NCI-H2196 (cell line): Measurements from ENCODE around the gene CDC14A.
"Not testable (repeated sequence)": the region's sequence is repeated elsewhere in the genome, so short reads cannot be mapped to it uniquely, and the experiment has no call there.

Source experiments
- DNase-seq: peaks from one replicate; lab custom pipeline; 2025; ENCODE audit not compliant: unreplicated experiment; lab: John Stamatoyannopoulos, UW

Gene CDC14A

DNA sequence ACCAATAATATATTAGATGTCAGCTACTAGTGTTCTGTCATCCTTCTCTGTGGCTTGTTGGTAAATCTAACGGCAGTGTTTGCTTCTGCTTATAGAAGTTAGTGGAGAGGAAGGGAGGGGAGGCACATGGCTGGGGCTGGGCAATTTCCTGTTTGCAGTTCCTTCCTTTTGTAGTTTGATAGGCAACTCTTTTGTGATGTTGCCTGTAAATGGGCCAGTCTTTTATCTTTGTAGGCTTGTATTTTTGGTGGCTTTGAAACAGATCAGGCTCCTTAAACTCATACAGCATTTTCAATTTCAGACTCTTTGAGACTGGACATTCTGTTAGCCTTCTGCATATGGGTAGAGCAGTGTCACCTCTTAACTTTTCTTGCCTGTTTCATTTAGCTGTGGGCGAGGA, 48.1 kb downstream of the CDC14A start:
- no peak for DNase-seq

DNA sequence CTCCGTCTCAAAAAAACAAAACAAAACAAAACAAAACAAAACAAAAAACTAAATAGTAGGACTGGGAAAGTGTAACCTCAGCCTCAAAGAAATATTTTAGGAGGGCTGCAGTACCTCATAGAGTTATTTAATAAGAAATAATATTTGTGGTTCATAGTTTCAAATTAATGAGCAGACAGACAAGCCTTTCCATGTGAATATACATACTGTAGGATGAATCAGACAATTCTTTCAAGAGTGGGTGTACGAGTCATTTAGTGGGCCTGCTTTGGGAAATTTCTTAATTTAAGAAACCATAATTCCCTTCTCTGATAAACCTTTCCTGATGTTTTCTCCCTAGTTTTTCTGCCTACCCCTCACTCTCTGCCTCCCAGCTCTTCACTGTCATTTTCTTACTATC, 52.5 kb downstream of the CDC14A start:
- no peak for DNase-seq

DNA sequence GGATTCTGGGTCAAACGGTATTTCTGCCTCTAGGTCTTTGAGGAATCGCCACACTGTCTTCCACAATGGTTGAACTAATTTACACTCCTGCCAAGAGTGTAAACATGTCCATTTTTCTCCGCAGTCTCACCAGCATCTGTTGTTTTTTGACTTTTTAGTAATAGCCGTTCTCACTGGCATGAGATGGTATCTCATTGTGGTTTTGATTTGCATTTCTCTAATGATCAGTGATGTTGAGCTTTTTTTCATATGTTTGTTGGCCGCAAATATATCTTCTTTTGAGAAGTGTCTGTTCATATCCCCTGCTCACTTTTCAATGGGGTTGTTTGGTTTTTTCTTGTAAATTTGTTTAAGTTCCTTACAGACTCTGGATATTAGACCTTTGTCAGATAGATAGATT, 53.6 kb downstream of the CDC14A start:
- DNase-seq = not testable (repeated sequence)

DNA sequence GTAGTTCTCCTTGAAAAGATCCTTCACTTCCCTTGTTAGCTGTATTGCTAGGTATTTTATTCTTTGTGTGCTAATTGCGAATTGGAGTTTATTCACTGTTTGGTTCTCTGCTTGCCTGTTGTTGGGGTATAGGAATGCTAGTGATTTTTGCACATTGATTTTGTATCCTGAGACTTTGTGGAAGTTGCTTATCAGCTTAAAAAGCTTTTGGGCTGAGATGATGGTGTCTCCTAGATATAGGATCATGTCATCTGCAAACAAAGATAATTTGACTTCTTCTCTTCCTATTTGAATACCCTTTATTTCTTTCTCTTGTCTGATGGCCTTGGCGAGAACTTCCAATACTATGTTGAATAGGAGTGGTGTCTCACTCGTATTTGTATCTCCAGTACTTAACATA, 55.1 kb downstream of the CDC14A start:
- not testable (repeated sequence) for DNase-seq

DNA sequence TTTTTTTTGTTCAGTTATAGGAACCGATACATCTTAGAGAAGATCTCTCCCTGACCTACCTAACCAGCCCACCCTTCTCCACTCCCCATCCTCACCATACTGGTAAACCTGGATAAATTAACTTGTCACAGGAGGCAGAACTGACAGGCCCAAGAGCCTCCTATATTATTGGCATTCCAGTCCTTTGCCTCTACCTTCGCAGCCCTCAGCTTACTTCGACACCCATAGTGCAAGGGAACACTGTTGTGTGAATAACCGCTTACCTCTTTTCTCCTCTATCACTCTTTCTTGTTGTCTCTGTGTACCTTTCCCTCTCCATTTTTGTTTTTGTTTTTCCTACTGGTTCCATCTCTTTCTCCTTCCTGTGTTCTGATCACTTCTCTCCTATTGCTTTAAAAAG, 58.7 kb downstream of the CDC14A start:
- DNase-seq = no peak

DNA sequence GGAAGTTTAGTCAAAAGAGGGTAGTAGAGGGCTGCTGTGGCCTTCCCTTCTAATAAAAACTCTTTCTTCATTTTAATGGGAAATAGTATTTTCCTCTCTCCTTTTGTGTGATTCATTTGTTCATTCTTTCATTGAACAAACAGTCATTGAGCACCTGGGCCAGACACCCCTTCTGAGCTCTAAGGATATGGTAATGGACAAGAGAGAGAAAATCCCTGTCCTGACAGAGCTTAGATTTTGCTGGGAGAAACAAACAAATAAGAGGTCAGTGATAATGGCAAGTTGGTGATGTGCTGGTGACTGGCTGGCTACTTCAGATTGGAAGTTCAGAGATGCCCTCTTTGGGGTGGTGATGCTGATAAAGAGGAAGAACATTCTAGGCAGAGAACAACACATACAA, 59.3 kb downstream of the CDC14A start:
- DNase-seq = no peak

DNA sequence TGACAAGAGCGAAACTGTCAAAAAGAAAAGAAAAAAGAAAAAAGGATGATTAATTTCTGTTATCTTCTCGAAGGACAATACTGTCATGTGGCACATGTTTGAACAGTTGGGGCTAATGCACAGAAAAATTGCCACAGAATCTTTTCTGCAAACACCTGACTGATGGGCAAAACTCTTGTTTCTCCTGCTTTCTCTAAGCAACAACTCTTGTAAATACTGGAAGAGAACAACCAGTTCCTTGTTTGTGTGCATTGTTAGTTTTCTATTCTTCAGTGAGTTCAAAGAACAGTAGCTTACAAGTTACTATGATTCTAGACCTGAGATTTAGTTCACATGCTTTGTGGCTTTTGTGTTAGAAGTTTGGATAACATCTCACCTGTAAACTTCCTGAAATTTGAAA, 60.7 kb downstream of the CDC14A start:
- DNase-seq = no peak

DNA sequence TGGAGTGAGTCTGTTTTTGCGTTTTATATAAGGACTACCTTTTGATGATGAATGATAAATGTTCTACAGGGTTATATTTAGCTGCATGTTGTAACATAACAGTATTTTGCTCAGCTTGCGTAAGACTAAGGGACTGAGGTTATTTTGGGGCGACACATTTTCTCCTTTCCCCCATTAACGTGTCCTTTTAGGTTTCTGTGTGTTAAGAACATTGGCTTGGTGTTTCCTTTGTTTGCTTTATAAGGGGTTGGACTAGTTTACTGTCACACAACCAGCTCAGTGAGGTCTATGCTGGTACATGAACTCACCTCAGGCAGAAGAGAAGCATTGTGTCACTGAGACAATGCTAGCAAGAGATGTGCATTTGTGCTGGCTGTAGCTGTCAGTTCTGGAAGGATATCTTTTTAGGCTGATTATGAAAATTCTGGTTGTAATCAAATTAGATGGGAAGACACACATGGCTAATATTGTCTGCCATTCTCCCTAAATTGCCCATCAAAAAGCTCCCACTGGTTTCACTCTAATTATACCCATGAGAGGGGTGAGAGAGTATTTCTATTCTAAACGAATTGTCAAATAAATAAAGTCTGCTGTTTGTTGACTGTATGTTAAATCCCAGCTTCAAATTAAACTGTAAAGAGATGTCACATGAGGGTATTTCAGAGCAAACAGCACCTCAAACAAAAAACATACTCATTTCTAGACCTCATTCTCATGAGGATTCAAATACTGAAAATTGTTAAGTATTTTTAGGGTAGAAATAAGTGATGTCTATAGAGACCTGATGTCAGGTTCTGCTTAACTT, 62.6 kb downstream of the CDC14A start:
- no peak for DNase-seq

DNA sequence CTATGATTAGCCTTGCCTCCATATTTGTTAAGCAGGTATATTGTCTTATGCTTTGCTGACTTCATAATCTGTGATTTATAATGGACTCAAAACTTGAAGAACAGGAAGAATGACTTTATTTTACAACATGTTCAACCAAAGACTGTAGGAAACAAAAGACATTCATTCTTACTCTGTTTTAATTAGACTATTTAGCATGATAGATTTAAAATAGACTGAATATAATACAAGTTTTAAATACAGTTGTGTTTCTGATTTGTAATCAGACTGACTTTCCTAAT, 63.1 kb downstream of the CDC14A start:
- DNase-seq = no peak

DNA sequence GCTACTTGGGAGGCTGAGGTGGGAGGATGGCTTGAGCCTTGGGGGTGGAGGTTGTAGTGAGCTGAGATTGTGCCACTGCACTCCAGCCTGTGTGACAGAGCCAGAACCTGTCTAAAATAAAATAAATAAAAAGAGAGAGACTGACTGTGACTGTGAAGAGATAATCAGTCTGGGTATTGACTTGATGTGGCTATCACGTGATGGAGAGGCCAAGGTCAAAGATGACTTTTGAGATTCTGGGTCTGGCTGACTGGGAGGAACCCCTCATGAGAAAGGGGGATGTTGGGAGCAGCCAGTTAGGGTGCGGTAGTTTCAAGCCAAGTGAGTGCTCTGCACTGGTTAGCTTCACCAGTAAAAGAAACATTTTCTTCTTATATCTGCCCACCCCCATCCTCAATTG, 66.8 kb downstream of the CDC14A start:
- no peak for DNase-seq

DNA sequence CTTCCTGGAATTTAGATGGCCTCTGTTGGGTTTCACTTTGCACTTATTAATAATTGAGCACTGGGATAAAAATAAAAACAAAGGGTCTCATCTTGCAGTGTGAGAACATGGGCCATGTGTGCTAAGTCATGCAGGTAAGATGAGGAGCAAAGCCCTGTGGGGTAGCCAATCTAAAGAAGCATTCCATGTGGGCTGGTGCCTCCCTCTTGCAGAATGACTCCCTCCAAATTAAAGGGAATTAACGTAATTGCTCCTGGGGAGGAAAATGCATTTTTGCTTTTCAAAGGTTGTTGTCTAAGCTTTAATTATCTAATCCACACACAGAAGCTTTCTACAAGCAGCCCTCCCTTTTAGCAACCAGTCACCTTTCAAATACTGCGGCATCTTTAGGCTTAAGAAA, 69.8 kb downstream of the CDC14A start:
- DNase-seq = no peak

DNA sequence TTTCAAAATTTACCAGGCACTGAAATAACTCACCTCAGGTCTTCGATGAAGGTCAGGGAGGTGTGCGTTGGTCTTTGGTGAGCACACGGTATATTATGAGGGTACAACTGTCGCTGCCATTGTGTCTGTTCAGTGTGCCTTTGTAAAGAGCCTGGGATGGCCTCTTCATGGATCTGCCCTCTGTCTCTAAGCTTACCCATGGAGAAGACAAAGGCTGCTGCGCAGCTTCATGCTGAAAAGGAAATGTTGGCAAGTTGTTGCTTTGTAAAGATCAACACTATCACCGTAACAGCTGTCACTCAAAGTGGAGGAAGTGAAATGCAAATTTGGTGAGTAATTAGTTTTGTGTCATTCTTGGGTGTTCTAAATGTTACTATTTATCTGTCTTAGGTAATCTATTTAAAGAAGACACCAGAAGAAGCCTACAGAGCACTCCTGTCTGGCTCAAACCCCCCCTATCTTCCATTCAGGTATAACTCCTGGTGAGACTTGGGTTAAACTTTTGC, 71.6 kb downstream of the CDC14A start:
- no peak for DNase-seq

DNA sequence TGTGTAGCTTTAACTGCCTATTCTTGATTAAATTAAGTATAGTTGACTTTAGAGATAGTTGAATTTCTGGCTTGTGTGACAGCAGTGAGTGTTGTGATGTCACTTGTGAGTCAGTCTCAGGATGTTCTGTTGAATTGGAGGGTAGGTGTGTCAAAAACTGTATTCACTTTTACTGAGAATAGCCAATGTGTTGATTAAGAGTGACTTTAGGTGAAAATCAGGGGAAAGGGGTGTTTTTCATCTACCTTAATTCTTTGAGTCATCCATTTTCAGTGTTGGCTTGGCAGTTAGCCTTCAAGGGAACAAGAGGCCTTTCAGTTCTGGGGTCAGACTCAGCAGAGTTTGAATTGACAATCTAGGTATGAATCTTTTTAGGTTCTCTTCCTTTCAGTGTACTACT, 75.9 kb downstream of the CDC14A start:
- DNase-seq = no peak

DNA sequence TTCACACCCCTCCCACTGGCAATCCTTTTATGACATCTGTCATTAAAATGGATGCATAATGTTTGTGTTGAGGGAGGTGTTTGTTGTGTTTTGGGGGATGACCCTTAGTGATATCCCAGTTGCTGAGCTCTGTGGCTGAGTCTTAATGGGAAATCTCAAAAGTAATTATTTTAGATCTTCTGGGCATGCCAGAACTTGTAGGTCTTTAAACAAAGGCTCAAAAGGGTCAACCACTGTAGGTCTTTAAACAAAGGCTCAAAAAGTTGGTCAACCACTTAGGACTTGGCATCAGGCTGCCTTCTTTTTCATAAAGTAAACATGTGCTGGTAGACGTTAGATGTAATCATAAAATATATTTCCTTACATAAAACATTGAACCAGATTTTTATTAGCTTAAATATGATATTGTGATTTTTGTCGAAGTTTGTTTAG, 78.0 kb downstream of the CDC14A start:
- DNase-seq = peak; percentile 74

DNA sequence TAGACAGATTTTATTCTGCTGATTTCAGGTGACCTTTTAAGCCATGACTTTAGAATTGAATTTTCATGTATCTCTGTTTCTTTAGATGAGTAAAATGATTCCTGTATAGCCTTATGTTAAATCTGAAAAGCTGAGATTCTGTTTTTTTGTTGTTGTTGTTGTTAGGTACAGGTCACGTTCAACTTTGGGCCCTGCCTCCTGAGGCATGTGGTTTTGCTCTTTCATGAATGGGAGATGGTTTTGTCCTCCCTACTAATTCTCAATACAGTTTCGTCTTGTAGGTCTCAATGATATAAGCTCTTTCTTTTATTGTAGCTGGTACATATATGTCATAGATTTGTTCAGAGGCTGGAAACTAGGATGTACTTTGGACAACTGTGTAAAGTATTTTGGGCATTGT, 79.6 kb downstream of the CDC14A start:
- no peak for DNase-seq

DNA sequence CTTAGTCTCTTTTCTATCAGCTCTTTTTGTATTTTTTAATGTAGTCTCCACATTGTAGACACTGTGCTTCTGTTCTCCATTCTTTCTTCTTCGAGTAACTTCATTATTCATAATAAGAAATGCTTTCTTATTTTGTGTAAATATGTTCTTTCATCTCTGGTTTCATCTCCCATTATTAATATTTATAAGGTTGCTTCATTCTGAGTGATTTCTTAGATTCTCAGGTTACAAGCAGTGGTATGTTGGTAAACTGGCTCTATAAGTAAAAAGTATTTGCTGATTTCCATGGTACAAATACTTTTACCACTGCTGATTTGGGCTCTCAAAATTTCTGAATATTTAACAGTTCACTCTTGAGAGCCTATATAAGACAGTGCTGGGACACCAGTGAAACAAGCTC, 81.3 kb downstream of the CDC14A start:
- DNase-seq = no peak

DNA sequence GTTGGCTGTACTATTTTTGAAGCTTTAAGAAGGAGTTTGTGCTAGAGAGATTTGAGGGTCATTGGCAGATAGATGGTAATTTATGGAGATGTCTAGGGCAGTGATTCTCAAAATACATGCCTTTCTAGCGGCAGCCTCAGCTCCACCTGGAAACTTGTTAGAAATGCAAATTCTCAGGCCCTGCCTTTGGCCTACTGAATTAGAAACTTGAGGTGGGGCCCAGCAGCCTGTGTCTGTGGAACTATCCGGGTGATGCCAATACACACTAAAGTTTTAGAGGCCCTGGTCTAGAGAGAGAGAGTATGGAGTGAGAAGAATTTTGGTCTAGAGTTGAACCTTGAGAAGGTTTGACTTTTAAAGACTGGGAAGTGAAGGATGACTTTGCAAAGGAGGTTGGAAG, 82.5 kb downstream of the CDC14A start:
- no peak for DNase-seq

DNA sequence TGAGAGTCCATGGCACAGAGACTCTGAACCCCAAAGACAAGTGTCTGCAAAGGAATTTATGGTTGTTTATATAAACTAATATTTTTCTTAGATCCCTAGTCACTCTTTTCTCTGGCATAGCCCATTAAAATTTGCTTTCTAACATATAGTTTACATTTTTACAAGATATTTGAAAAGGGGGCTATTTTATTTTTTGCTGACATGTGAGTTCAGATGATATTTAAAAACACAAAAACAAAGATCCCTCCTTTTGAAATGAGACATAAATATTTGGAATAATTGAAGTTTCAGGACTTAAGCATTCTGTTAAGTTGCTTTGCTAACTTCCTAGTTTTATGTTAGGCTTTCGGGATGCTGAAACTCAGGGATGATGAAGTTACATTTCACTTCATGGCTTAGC, 86.1 kb downstream of the CDC14A start:
- DNase-seq = no peak

DNA sequence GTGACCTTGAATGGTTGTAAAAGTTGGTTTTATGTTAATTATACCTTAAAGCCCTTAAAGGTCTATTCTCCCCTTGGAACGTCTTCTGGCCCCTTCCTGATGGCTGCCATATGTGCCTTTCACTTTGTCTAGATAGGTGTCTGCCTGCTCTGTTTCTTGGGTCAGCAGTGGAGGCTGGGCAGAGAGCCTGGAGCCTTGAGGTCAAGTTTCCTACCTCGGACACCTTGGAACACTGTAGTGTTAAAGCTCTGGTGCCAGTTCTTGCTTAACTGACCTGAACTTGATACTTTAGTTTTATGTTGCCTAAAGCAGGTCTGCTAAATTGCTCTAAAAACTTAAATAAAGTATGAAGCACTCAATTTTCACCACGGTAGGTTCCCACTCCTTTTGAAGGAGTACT, 86.5 kb downstream of the CDC14A start:
- peak; percentile 19 for DNase-seq

DNA sequence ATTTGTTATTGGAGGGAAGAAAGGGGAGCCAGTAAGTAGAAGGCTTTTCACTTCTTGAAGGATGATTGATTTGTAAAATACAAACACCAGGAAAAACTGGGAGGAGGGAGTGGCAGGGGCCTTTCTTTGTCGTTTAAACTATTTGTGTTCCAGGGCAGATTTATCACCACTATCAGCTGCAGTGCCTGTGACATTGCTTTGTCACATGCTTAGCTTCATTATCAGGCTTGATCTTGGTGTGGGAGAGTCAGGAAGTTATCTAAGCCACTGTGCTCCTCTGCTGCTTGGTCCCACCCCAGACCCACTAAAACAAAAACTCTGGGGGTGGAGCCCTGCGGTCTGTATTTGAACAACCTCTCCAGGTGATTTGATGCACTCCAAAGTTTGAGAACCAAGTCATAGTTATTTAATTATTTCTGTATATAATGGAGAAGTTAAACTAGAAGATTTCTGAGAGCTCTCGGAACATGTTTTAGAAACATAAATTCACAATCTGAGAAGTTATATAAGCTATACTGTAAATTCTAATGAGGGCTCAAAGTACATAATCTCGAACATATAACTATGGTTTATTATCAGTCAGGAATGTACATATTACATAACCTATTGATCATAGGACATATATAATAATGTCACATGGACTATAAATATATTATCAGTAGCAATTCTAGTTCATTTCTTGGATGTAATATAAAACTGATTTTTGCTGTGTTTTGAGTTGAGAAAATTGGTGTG, 87.9 kb downstream of the CDC14A start:
- DNase-seq = no peak

DNA sequence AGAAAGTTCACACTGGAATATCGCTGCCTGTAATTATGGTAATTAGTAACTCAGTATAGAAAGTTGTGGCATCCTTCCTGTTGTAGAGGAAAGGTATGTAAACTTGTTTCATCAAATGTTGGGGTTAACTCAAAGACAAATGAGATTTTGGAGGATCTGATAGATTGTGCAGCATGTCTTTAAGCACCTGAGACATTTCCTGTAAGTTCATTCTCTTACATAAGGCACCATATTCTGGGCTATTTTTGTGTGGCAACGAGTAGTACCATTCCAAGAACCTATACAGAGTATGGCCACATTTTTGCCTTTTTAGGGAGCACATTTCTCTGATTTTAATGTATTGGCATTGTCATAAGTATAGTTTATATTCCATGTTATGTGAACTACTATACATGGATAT, 88.8 kb downstream of the CDC14A start:
- DNase-seq = no peak

DNA sequence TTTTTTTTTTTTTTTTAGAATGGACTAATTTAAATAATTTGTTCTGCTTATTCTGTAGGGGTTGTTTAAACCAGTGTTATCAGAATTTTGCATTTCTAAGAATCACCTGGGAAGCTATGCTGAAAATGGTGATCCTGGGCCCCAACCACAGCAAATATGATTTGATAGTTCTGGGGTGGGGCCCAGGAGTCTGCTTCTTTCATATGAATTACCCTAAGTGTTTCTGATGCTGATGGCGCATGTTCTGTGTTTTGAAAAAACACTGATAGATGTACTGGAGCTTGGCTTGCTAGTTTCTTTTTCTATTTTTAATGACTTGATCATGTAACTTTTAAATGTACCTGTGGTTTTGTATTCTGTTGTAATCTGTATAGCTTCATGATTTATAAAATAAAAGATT, 89.3 kb downstream of the CDC14A start:
- DNase-seq = no peak
